ENCODE data around the gene NR3C1.
A peak's percentile ranks its signal among the peaks of the same experiment; 100 is the strongest.

NR3C1 gene

DNA sequence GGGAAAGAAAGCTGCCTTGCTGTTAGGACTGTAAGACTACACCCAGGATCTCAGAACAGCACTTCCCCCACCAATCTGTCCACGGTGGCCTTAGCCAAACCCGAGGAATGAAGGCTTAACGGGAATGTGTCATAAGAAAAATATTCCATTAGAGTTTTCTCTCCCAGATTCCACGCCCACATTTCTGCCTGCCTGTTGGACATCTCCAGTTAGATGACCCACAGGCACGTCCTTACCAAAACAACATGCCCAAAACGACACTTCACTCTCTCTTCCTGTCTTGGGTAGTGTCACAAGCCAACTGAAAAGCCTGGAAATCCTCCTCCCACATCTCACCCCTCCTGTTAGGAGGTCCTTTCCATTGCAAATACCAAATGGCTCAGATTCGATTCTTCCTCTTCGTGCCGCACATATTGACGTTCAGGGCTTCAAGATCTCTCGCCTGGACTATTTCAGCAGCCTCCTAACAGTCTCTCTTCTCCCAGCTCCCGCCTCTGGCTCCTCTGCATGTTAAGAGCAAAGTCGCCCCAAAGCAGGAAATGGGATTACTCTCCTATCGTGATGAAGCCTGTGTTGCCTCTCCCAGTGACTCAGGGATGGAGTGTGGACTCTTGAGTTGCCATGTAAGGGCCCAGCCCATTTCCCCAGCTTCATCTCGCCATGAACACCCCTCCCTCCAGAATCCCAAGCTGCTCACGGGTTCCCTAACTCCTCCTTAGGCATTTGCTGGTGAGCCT is 159.3 kb downstream of the NR3C1 start:
- Histone ChIP-seq H3K4me1 (ENCODE audit: control insufficient read depth, insufficient read depth, low read length, poor library complexity, severe bottlenecking) (peaks cover 25% of the 10 kb centered on the region), H3K4me3 (ENCODE audit: extremely low read depth, insufficient read depth, low read length, poor library complexity, severe bottlenecking) (peak overlapping the region; percentile 3), H3K36me3 (ENCODE audit: control insufficient read depth, insufficient read depth, low read length) (no peaks in the 10 kb centered on the region), H3K9me3 (ENCODE audit: control insufficient read depth, low read length) (peaks cover 9% of the 10 kb centered on the region), H3K27ac (ENCODE audit: low read depth, low read length, severe bottlenecking) (peak overlapping the region; percentile 99)
- 74 to 76% methylated on average over 13 to 15 of the region's 16 CpGs for WGBS, 2 experiments (ENCODE audit: insufficient coverage in 2 of 2)

- no peaks in the 10 kb centered on the region for H3K36me3 ChIP-seq (ENCODE audit: control insufficient read depth, insufficient read depth, low read length)
- H3K27ac ChIP-seq (ENCODE audit: low read depth, low read length, severe bottlenecking), result peak overlapping the region; percentile 99
- 90 to 96% methylated on average over 4 to 5 of the region's 6 CpGs for WGBS, 2 experiments (ENCODE audit: insufficient coverage in 2 of 2)
- peaks cover 9% of the 10 kb centered on the region for H3K9me3 ChIP-seq (ENCODE audit: control insufficient read depth, low read length)
- H3K4me1 ChIP-seq (ENCODE audit: control insufficient read depth, insufficient read depth, low read length, poor library complexity, severe bottlenecking), result peaks cover 25% of the 10 kb centered on the region
- no peak overlapping the region for H3K4me3 ChIP-seq (ENCODE audit: extremely low read depth, insufficient read depth, low read length, poor library complexity, severe bottlenecking)
These were observed 160.4 kb downstream of the NR3C1 start for GRCh38 chr5:143243103-143243502.

DNA sequence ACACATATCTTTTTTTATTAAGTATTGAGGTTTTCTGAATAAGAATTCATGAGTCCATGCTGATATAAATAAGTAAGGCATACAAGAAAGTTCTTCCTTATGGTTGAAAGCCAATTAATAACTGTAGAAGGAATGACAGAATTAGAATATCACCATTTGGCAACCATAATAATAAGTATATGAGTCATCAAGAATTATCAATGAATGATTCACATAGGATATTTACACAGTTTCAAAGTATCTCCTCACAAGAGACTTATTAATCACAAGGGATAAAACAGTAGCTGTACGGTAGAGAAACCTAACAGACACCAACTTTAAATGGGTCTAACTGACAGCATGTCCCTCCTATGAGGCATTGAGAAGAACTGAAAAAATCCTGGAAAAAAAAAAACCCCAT is 161.6 kb downstream of the NR3C1 start:
- Histone ChIP-seq H3K4me3 (ENCODE audit: extremely low read depth, insufficient read depth, low read length, poor library complexity, severe bottlenecking) (no peak overlapping the region), H3K36me3 (ENCODE audit: control insufficient read depth, insufficient read depth, low read length) (no peaks in the 10 kb centered on the region), H3K9me3 (ENCODE audit: control insufficient read depth, low read length) (peaks cover 9% of the 10 kb centered on the region), H3K27ac (ENCODE audit: low read depth, low read length, severe bottlenecking) (no peak overlapping the region), H3K4me1 (ENCODE audit: control insufficient read depth, insufficient read depth, low read length, poor library complexity, severe bottlenecking) (peaks cover 25% of the 10 kb centered on the region)
- WGBS, 2 experiments (ENCODE audit: insufficient coverage in 2 of 2), result 100% methylated on average over 1 of the region's 1 CpG; no CpG with 5 or more reads in 1 of the 2 experiments

- Histone ChIP-seq H3K9me3 (ENCODE audit: control insufficient read depth, low read length) (no peaks in the 10 kb centered on the region), H3K36me3 (ENCODE audit: control insufficient read depth, insufficient read depth, low read length) (no peaks in the 10 kb centered on the region), H3K4me1 (ENCODE audit: control insufficient read depth, insufficient read depth, low read length, poor library complexity, severe bottlenecking) (peaks cover 22% of the 10 kb centered on the region), H3K4me3 (ENCODE audit: extremely low read depth, insufficient read depth, low read length, poor library complexity, severe bottlenecking) (no peak overlapping the region), H3K27ac (ENCODE audit: low read depth, low read length, severe bottlenecking) (no peak overlapping the region)
- 87 to 97% methylated on average over 4 of the region's 5 CpGs for WGBS, 2 experiments (ENCODE audit: insufficient coverage in 2 of 2)
These were observed 163.5 kb downstream of the NR3C1 start for GRCh38 chr5:143239882-143240518.

DNA sequence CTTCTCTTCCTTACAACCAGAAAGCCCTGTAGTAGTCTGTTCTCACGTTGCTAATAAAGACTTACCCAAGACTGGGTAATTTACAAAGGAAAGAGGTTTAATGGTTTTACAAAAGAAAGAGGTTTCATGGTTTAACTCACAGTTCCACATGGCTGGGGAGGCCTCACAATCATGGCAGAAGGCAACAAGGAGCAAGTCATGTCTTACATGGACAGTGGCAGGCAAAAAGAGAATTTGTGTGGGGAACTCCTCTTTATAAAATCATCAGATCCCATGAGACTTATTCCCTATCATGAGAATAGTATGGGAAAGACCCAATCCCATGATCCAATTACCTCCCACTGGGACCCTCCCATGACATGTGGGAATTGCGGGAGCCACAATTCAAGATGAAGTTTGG is 164.9 kb downstream of the NR3C1 start:
- Histone ChIP-seq H3K36me3 (ENCODE audit: control insufficient read depth, insufficient read depth, low read length) (no peaks in the 10 kb centered on the region), H3K4me1 (ENCODE audit: control insufficient read depth, insufficient read depth, low read length, poor library complexity, severe bottlenecking) (peaks cover 10% of the 10 kb centered on the region), H3K4me3 (ENCODE audit: extremely low read depth, insufficient read depth, low read length, poor library complexity, severe bottlenecking) (no peak overlapping the region), H3K9me3 (ENCODE audit: control insufficient read depth, low read length) (no peaks in the 10 kb centered on the region), H3K27ac (ENCODE audit: low read depth, low read length, severe bottlenecking) (no peak overlapping the region)
- 100% methylated on average over 1 of the region's 2 CpGs; no CpG with 5 or more reads in 1 of the 2 experiments for WGBS, 2 experiments (ENCODE audit: insufficient coverage in 2 of 2)

DNA sequence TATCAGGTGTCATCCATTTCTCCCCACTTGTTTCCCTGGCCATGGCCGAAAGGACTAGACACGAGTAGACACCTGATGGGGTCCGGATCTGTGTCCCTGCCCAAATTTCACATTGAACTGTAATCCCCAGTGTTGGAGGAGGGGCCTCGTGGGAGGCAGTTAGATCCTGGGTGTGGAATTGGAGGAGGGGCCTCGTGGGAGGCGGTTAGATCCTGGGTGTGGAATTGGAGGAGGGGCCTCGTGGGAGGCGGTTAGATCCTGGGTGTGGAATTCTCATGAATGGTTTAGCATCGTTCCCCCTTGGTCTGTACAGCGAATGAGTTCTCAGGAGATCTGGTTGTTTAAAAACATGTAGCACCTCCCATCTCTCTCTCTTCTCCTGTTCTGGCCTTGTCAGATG is 165.8 kb downstream of the NR3C1 start:
- WGBS, 2 experiments (ENCODE audit: insufficient coverage in 2 of 2), result 91 to 96% methylated on average over 7 of the region's 10 CpGs
- no peak overlapping the region for H3K4me3 ChIP-seq (ENCODE audit: extremely low read depth, insufficient read depth, low read length, poor library complexity, severe bottlenecking)

GRCh38 chr5:143236682-143237081 is 166.8 kb downstream of the NR3C1 start:
- H3K36me3 ChIP-seq (ENCODE audit: control insufficient read depth, insufficient read depth, low read length), result no peaks in the 10 kb centered on the region
- no peak overlapping the region for H3K4me3 ChIP-seq (ENCODE audit: extremely low read depth, insufficient read depth, low read length, poor library complexity, severe bottlenecking)
- no peaks in the 10 kb centered on the region for H3K9me3 ChIP-seq (ENCODE audit: control insufficient read depth, low read length)
- H3K27ac ChIP-seq (ENCODE audit: low read depth, low read length, severe bottlenecking), result no peak overlapping the region
- no CpG with 5 or more reads among the region's 2 CpGs for WGBS, 2 experiments (ENCODE audit: insufficient coverage in 2 of 2)
- no peaks in the 10 kb centered on the region for H3K4me1 ChIP-seq (ENCODE audit: control insufficient read depth, insufficient read depth, low read length, poor library complexity, severe bottlenecking)

More for the DNA sequence above, 165.8 kb downstream of the NR3C1 start:
- peaks cover under 1% of the 10 kb centered on the region for H3K4me1 ChIP-seq (ENCODE audit: control insufficient read depth, insufficient read depth, low read length, poor library complexity, severe bottlenecking)
- H3K9me3 ChIP-seq (ENCODE audit: control insufficient read depth, low read length), result no peaks in the 10 kb centered on the region
- no peak overlapping the region for H3K27ac ChIP-seq (ENCODE audit: low read depth, low read length, severe bottlenecking)
- no peaks in the 10 kb centered on the region for H3K36me3 ChIP-seq (ENCODE audit: control insufficient read depth, insufficient read depth, low read length)

- Histone ChIP-seq H3K27ac (ENCODE audit: low read depth, low read length, severe bottlenecking) (no peak overlapping the region), H3K9me3 (ENCODE audit: control insufficient read depth, low read length) (no peaks in the 10 kb centered on the region), H3K4me1 (ENCODE audit: control insufficient read depth, insufficient read depth, low read length, poor library complexity, severe bottlenecking) (no peaks in the 10 kb centered on the region), H3K36me3 (ENCODE audit: control insufficient read depth, insufficient read depth, low read length) (no peaks in the 10 kb centered on the region), H3K4me3 (ENCODE audit: extremely low read depth, insufficient read depth, low read length, poor library complexity, severe bottlenecking) (no peak overlapping the region)
- WGBS, 2 experiments (ENCODE audit: insufficient coverage in 2 of 2), result 89% methylated on average over 3 of the region's 3 CpGs; no CpG with 5 or more reads in 1 of the 2 experiments
These were observed 168.1 kb downstream of the NR3C1 start for GRCh38 chr5:143235423-143235822.

DNA sequence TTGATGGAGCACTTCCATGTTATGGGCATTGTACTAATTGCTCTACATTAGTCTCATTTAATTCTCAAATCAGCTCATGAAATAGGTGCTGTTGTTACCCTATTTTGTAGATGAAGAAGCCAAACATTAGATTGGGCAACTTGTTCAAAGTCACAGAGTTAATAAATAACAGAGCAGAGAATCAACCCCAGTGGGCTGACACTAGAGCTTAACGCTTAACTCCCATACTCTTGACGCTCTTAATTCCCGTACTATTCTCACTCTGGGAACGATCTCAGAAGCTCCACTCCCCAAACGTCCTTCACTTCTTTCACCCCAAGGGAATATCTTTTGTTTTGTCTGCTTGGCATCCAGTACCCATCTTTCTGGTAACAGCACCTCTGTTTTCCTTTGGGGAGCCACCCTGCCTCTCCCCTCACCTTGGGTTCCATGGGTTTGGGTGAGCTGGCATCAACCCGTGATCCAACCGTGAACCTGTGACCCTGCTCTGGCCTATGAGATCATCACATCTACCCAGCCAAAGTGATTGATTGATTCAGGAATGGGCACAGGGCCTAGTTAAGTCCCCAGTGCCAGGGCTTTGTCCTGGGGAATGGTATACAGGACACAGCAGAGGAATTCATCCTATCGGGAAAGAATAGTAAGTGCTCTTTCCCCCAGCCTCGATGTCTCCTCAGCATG is 169.2 kb downstream of the NR3C1 start:
- WGBS, 2 experiments (ENCODE audit: insufficient coverage in 2 of 2), result 83 to 97% methylated on average over 6 to 7 of the region's 9 CpGs
- no peak overlapping the region for H3K27ac ChIP-seq (ENCODE audit: low read depth, low read length, severe bottlenecking)
- no peaks in the 10 kb centered on the region for H3K4me1 ChIP-seq (ENCODE audit: control insufficient read depth, insufficient read depth, low read length, poor library complexity, severe bottlenecking)
- no peaks in the 10 kb centered on the region for H3K36me3 ChIP-seq (ENCODE audit: control insufficient read depth, insufficient read depth, low read length)
- no peak overlapping the region for H3K4me3 ChIP-seq (ENCODE audit: extremely low read depth, insufficient read depth, low read length, poor library complexity, severe bottlenecking)
- H3K9me3 ChIP-seq (ENCODE audit: control insufficient read depth, low read length), result no peaks in the 10 kb centered on the region

- no peaks in the 10 kb centered on the region for H3K36me3 ChIP-seq (ENCODE audit: control insufficient read depth, insufficient read depth, low read length)
- H3K4me3 ChIP-seq (ENCODE audit: extremely low read depth, insufficient read depth, low read length, poor library complexity, severe bottlenecking), result no peak overlapping the region
- WGBS, 2 experiments (ENCODE audit: insufficient coverage in 2 of 2), result 96 to 100% methylated on average over 2 of the region's 2 CpGs
- H3K9me3 ChIP-seq (ENCODE audit: control insufficient read depth, low read length), result no peaks in the 10 kb centered on the region
- no peaks in the 10 kb centered on the region for H3K4me1 ChIP-seq (ENCODE audit: control insufficient read depth, insufficient read depth, low read length, poor library complexity, severe bottlenecking)
- no peak overlapping the region for H3K27ac ChIP-seq (ENCODE audit: low read depth, low read length, severe bottlenecking)
These were observed 170.5 kb downstream of the NR3C1 start for GRCh38 chr5:143233031-143233430.

All from mesodermal cell (in vitro differentiated cells).